Stimulated activated CD4-positive, alpha-beta T cell treated with anti-CD3 and anti-CD28 coated beads, Interleukin-12 subunit alpha, Interleukin-12 subunit beta, amount 100 ng/mL, for 4 hours (primary cell): ENCODE results near the gene SH2B2.
A peak's percentile ranks its signal among the peaks of the same experiment; 100 is the strongest.

Source experiments
- DNase-seq: peaks from one replicate; pipeline ENCODE4 v3.0.0-alpha.2; 2020

SH2B2 gene

DNA sequence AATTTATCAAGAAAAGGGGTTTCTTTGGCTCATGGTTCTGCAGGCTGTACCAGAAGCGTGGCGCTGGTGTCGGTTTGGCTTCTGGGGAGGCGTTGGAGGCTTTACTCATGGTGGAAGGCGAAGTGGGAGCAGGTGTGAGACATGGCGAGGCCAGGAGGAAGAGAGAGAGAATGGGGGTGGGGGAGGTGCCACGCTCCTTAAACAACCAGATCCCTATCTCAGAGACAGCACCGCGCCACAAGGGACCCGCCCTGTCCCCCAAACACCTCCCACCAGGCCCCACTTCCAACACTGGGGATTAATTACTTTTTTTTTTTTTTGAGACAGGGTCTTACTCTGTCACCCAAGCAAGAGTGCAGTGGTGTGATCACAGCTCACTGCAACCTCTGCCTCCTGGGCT lies 18.0 kb upstream of the SH2B2 start:
- no peak for DNase-seq

DNA sequence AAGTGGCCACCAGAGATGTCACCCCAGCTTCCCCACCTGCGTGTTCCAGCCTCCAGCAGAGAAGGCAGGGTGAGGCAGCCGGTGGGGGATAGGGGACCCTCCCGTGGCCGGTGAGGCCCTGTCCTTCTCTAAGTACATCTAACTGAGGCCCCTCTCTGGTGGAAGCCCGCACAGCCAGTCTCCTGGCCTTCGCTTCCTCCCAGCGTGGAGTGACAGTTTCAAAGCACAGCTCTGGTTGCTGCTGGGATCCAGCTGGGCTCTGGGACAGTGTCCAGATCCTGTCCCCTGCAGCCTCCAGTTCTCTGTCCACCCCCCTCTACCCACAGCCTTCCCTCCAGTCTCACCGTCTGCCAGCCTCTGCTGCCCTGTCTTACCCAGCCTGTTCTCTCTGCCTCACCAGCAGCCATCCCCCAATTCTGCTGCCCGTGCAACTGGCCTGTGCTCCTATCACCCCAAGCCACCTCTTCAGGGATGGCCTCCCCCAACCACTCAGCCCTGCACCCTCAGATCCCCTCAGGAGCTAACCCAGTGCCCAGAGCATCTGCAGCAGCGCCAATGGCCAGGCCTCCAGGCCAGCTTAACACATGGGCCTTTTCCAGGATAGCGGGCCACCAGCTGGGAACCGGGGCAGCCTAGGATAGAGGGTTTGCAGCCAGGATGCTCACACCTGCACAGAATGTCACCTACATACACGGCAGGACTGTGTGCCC lies 16.3 kb upstream of the SH2B2 start:
- no peak for DNase-seq

GRCh38 chr7:102271158-102271798 lies 15.4 kb upstream of the SH2B2 start:
- no peak for DNase-seq

DNA sequence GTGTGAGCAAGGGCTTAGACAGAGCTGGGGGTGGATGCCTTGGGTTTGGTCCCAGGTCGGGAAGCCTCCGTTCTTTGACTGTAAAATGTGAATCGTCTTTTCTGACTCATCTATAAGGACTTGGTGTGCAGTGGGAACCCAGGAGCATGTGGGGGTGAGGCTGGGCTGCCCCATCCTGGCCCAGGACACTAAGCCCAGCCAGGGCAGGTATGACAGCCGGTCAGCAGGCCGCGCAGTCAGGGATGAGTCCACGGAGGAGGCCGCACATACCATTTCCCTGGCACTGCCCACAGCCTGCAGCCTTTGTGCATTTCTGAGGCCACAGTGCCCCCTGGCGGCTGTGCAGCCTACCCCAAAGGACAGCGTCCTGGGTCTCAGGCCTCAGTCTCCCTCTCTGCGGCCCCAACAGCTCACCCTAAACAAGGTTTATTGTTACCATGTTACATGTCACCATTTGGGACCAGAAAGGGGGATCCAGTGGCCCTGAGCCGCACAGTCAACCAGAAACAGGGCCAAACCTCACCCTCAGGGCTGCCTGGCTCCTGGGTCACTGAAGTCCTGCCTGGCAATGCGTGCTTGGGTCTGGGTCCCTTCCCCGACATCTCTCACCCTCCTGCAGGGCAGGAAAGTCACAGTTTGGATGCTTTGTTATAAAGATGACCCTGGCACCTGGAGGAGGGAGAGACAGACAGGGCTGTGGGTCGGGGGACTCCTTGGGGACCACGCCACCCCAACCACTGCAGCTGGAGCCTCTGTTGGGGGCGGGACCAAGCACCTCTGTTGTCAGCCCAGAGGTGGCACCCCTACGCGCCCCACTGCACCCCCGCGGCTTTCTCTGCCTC lies 14.4 kb upstream of the SH2B2 start:
- DNase-seq, result peak; percentile 80

DNA sequence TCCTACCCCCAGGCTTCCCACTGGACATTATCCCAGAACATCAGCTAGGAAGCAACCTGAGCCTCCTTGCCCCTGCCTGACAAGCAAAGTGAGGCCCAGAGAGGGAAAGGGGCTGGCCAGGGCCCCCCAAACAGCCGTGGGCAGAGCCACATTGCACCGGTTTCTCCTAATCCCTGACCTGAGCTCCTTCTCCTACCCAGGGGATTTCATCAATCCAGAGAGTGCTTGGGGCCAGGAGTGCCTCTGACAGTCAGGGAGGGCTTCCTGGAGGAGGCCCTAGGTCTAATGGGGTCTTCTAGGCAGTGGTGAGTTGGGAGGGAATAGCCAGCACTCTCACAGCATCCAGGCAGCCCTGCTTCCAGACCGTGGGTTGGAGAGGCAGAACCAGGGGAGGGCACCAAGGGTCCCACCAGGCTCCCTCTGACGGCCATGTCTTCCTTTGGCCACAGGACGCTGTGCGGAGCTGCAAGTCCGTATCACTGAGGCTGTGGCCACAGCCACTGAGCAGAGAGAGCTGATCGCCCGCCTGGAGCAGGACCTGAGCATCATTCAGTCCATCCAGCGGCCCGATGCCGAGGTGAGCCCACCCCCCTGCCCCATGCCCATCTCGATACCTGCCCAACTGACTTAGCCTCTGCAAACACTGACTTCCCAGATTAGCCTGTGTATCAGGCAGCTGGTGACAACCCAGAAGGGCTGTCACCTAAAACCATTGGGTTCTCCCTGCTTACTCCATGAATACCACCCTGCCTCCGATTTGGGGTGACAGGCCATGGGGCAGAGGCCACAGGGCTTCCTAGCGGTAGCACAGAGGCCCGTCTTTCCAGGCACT lies 13.5 kb upstream of the SH2B2 start:
- DNase-seq, result no peak

DNA sequence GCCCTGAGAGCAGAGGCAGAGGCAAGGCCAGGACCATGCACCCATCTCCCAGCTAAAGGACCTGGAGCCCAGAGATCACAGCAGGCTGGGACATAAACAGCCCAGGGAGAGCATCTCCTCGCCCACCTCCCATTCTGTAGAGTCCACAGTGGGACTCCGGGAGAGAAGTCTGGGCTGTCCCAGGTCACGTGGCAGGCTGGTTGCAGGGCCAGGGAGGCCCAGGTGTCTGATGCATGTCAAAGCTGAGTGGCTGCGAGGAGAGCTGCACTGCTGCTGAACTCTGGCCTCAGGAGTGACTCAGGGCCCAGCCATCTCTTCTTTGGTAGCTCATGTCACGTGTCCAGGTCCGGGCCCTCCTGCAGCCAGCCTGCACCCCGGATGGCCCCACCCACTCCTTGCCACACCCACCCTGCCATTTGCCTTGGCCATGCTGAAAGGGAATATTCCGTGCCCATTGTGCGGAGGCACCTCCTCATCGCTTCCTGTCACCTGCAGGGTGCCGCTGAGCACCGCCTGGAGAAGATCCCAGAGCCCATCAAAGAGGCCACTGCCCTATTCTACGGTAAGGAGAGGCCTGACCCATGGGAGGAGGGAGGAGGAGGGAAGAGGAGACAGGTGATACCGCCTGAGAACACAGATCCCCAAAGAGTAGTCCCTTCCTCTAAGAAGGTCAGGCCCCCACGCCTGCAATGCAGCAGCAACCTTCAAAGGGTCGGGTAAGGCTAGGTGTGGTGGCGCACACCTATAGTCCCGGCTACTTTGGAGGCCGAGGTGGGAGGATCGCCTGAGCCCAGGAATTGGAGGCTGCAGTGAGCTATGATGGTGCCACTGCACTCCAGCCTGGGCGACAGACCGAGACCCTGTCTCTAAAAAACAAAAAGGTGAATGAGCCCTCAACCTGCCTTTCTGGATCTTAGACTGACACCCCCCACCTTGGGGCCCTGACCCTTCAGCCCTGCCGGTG lies 12.6 kb upstream of the SH2B2 start:
- DNase-seq, result no peak

DNA sequence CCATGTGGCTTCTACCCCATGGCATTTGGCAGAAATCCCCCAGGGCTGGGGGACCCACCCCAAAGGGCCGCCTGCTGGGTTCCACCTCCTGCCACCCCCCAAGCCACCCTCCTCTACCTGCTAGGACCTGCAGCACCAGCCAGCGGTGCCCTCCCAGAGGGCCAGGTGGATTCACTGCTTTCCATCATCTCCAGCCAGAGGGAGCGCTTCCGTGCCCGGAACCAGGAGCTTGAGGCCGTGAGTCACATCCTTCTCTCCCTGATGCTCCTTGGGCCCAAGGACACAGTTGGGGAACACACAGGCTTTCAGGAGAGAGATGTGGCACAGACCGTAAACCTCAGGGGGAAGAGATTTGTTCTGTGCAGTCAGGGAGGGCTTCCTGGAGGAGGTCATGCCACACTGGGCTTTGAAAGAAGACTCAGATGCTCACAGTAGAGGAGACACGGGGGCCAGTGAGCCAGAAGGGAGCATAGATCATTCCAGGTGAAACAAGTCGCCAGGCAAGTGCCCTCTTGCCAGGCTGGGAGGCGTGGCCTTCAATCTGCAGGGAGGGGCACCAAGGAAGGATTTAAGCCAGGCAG lies 11.5 kb upstream of the SH2B2 start:
- no peak for DNase-seq

- DNase-seq, result no peak
Measured at GRCh38 chr7:102277901-102278300, 8.8 kb upstream of the SH2B2 start.

GRCh38 chr7:102279537-102280400 lies 6.9 kb upstream of the SH2B2 start:
- DNase-seq, result peak; percentile 48

- DNase-seq, result no peak
Measured at GRCh38 chr7:102280521-102280920, 6.1 kb upstream of the SH2B2 start.

GRCh38 chr7:102281785-102282184 lies 4.9 kb upstream of the SH2B2 start:
- DNase-seq, result no peak

DNA sequence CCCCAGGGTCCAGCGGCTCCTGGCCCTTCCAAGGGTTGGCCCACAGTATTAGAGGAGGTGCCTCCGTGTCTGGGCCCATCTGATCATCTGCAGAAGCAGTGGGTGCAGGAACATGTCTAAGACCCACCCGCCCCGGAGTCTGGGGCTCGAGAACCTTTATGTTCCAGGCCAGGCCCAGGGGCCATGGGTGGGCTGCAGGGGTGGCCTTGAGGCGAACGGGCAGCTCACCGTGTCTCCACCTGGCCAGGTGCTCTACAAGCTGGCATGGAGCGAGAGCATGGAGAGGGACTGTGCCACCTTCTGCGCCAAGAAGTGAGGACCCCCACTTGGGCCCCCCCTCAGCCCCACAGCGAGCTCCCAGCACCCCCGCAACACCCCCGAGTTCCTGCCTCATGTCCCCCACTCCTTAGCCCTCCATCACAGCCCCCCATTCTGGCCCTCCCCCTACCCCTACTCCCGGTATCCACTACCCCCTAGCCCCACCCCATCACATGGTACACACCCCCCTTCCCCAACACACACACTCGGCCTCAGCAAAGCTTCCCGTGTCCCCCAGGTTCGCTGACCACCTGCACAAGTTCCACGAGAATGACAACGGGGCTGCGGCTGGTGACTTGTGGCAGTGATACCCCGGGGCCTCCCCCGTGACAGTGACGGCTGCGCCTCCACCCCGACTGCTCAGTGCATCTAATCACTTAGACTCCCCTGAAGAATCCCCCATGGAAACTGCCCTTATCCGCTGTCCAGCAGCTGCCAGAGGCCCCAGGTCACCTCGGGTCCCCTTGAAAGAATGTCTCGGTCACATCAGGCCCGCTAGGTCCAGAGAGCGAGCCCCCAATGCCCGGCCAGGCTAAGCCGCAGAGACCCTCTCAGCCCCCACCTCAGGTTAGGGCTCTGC lies 4.0 kb upstream of the SH2B2 start:
- DNase-seq, result no peak

DNA sequence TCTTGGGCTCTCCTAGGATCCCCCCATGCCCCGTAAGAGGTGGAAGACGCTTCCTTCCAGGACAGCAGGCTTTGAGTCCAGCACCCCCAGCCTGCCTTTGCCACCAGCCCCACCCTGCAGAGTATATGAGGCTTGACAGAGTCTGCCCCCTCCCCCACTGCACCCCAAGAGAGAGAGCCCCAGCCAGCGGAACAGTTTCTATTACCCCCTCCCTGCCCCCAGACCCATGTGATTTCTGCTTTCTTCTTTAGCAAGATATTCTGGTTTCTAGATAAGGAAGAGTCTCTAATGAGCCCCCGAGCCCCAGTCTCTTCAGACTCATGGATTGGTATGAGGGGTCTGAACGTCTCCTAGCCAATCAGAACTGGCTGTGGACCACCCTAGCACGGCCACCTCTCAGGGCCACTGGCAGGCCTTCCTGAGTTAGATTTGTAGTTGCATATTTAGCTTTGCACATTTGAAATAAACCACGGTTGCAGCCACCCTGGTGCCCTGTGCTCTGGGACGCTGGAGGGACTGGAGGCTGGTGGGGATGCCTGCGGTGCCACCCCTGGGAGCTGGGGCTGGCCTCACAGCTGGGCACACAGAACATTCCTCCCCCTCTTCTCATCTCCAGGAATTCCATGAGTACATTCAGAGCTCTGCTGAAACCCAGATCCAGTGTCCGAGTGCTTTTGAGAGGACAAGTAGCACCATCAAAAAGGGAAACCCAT lies 3.0 kb upstream of the SH2B2 start:
- no peak for DNase-seq

GRCh38 chr7:102284399-102284798 lies 2.3 kb upstream of the SH2B2 start:
- DNase-seq, result no peak

DNA sequence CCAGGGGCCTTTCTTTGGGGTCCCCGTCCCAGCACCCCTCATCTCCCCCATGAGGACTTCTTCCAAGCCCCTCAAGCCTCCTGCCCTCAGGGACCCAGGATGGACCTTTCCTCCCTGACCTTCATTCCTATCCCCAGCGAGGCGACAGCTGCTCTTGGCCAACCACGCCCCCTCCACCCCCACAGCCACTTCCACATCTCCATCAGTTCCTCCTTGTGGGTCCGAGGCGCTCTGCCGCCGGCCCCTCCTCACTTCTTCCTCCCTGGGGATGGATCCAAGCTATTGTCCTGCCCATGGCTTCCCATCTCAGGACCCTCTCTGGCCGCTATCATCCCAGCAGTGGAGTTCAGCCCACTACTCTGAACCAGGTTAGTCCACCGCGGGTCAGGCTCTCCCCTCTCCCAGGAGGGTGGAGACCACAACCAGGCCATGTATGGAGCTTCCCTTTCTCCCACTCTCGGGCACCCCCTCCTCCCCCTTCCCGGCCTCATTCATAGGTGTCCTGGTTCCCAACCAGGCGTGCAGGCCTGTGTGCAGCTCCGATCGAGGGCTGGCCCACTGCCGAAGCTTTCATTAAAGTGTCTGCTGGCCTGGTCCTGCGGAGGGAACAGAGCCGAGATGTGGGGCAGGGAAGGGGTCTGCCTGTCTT lies 1.7 kb upstream of the SH2B2 start:
- DNase-seq, result no peak

DNA sequence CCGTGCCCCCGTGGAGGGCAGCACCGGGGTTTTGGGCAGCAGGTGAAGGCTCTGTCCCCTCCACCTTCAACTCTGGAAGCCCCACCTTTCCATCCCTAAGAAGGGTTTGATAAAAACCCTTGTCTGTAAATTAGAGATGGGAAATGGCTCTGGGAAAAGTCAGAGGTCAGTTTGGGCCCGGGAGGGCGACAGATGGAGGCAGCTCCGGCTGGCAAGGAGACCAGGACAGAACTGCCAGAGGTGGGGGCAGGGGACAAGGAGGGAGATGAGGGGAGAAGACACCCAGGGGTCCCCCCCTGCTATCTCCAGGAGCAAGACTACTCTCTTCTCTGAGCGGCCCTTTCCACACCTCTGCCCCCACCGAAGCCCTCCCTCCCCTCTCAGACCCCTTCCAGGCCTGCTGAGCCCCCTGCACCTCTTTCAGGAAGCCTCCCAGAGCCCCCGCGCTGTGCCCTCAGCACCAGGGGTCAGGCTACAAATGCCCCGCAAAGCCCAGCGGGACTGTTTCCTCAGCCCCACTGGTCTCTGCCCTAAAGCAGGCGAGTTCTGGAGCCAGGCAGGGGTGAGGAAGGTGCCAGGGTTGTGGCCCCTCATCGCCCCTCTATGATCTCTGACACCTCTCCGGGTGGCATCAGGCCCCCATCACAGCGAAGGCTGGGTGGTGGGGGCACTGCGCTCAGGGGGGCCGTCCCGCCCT lies 980 bp upstream of the SH2B2 start:
- DNase-seq, result no peak
